RPMI8226 (cell line): ENCODE data around the gene ACTG1.

Source experiments
- DNase-seq: peaks from one replicate; pipeline ENCODE4 v3.0.0-alpha.2; 2015

The ACTG1 gene

GRCh38 chr17:81460856-81461460 lies 51.6 kb downstream of the ACTG1 start:
- DNase-seq: no peak
